ENCODE measurements around the gene CCDC142. TPM values are rescaled to one million over a fixed set of nuclear protein-coding genes. Genes with fewer than 3 reads are reported as not detected.
A peak's percentile ranks its signal among the peaks of the same experiment; 100 is the strongest.

The CCDC142 gene
- polyA plus RNA-seq, 6 donors from 2014 or later: 5.9 to 25.9 (median 12.0) TPM

DNA sequence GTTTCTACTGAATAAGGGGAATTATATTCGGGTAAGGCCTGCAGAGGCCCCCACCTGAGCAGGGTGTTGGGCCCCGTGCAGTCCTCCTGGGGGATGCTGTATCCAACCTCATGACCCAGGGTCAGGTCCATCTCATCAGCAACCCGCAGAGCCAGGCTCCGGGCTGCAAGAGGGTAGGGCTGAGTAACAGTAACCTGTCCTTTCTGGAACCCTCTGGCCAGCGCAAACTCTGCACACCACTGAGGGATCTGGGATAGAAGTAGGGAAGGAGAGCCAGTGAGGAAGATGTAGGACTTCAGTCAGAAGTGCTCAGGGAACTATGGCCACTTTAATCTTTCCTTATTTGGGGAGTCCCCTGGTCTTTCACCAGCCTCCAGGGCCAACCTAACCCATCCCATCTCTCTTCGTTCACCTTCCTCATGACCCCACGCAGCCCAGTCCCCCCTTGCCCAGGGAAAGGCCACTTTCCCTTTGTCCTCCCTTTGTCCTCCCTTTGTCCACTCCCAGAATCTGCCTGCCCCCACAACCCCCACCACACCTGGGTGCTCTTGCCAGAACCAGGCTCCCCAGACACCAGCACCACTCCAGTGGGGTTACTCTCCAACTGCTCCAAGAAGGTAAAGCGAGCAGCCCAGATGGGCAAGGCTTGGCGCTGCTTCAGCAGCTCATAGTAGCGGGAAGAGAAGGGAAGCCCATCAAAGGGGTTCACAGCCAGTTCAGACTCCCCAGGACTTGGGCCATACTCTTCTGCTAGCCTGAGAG is 42.3 kb upstream of the CCDC142 start:
- ATAC-seq (ENCODE audit: low read depth in 2 of 2) (no peak), DNase-seq (no peak)
- Mint-ChIP-seq H3K9me3 (no peaks in the 10 kb centered on the region), H3K36me3 (peaks cover 16 to 23% of the 10 kb centered on the region in 2 donors), H3K27me3 (peaks cover 18 to 24% (median 23%) of the 10 kb centered on the region in 3 donors), H3K4me3 (peak overlapping the region in 1 of 8 donors; percentile 4), H3K27ac (peak overlapping the region in 1 of 6 donors; percentile 44), H3K4me1 (peaks cover 25 to 32% (median 31%) of the 10 kb centered on the region in 3 donors)

DNA sequence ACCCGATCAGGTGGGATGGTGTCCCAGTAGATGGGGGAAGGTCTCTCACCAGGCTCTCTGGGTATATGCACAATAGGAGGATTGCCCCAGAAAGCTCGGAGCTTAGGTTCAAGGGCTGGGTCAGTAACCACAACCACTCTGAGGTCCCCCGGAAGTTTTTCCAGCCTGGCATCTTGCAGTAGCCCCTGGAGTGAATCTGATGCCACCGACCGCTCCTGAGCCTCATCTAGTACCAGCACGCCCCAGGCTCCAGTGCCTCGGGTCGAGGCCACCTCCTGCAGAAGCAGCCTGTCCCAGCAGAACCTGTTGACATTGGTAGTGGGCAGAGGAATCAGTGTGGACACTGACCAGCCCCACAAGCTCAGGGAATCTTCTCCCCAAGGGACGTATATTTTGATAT is 41.2 kb upstream of the CCDC142 start:
- H3K27ac Mint-ChIP-seq: no peak overlapping the region
- peaks cover 16 to 23% of the 10 kb centered on the region in 2 donors for H3K36me3 Mint-ChIP-seq
- peaks cover 23 to 31% (median 29%) of the 10 kb centered on the region in 3 donors for H3K4me1 Mint-ChIP-seq
- H3K9me3 Mint-ChIP-seq: no peaks in the 10 kb centered on the region
- H3K4me3 Mint-ChIP-seq: peak overlapping the region in 1 of 8 donors; percentile 21
- no peak for DNase-seq
- H3K27me3 Mint-ChIP-seq: peaks cover 27 to 35% (median 35%) of the 10 kb centered on the region in 3 donors
- no peak for ATAC-seq (ENCODE audit: low read depth in 2 of 2)

DNA sequence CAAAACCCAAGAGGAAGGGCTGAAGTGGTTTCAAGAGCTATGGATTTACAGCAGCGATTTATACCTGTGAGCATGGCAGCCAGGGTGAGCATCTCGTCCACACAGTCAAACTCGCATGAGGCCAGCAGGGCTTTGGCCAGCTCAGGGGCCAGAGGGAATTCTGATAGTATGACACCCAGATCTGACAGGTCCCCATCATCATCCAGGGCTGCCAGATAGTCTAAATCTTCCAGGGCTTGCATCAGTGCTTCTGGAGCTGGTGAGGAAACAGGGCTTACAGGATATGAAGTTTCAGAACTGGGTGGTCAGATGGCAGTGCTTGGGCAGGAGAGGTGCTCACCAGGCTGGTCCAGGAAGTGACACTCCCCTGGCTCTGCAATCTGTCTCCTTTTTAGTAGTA is 39.7 kb upstream of the CCDC142 start:
- Mint-ChIP-seq H3K36me3 (peaks cover 12 to 23% of the 10 kb centered on the region in 2 donors), H3K4me1 (peaks cover 14 to 19% (median 15%) of the 10 kb centered on the region in 3 donors), H3K9me3 (no peaks in the 10 kb centered on the region), H3K4me3 (no peak overlapping the region), H3K27ac (no peak overlapping the region), H3K27me3 (peaks cover 42 to 50% (median 50%) of the 10 kb centered on the region in 3 donors)
- ATAC-seq (ENCODE audit: low read depth in 2 of 2) (no peak), DNase-seq (no peak)

DNA sequence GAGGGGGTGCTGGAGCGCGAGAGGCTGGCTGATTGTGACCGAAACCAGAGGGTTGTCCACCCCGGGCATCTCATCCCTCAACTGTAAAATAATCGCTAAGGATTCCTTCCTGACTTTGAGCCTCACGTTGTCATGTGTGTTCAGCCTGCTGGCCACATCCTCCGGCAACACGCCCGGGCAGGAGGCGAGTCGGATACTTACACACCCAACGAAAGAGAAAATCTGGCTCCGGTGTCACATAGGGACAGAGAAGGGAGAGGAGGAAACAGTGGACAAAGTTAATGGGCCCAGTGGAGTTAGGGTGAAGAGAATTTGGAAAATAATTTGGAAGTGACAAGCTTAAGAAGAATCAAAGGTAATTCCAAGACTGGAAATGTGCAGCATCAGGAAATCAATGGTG is 33.9 kb upstream of the CCDC142 start:
- no peak overlapping the region for H3K27ac Mint-ChIP-seq

DNA sequence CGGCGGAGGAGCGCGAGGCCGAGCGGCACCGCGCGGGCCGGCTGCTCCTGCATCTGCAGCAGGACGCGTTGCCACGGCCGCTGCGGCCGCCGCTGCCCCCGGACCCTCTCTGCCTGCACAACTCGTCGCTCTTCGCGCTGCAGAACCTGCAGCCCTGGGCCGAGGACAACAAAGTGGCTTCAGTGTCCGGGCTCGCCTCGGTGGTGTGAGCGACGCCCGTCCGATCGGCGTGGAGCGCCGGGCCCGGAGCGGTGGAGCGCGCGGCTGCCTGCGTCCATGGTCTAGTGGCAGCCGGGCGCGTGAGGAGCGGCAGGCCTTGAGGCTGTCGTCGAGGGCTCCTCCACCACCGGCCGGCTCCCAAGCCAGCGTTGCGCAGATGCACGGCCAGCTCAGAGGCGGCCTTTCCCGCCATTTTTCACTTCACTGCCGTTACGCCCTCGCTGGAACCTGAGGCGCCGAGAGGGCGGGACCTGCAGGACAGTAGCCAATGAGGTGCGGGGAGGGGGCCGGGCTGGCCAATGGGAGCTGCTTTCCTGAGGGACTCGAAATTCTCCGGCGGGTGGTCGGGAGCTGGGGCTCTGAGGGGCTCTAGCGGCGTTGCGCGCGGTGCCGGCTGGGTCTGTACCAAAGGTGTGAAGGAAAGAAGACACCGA is 33.3 kb upstream of the CCDC142 start:
- no peak overlapping the region for H3K27ac Mint-ChIP-seq
- ATAC-seq (ENCODE audit: low read depth in 2 of 2) (peak; percentile 77 to 79), DNase-seq (peak; percentile 64)
- peak overlapping the region; percentile 70 to 91 (median 86) for H3K4me3 Mint-ChIP-seq
- H3K27me3 Mint-ChIP-seq: peaks cover 71 to 93% (median 80%) of the 10 kb centered on the region in 3 donors
- H3K36me3 Mint-ChIP-seq: no peaks in the 10 kb centered on the region
- H3K9me3 Mint-ChIP-seq: no peaks in the 10 kb centered on the region
- H3K4me1 Mint-ChIP-seq: peaks cover 13 to 27% (median 25%) of the 10 kb centered on the region in 3 donors

More for the DNA sequence above, 33.9 kb upstream of the CCDC142 start:
- Mint-ChIP-seq H3K9me3 (no peaks in the 10 kb centered on the region), H3K36me3 (peaks cover 0 to 3% of the 10 kb centered on the region in 2 donors), H3K4me1 (peaks cover 13 to 27% (median 25%) of the 10 kb centered on the region in 3 donors), H3K4me3 (peak overlapping the region; percentile 70 to 91 (median 86)), H3K27me3 (peaks cover 69 to 93% (median 80%) of the 10 kb centered on the region in 3 donors)
- DNase-seq (no peak), ATAC-seq (ENCODE audit: low read depth in 2 of 2) (no peak)

DNA sequence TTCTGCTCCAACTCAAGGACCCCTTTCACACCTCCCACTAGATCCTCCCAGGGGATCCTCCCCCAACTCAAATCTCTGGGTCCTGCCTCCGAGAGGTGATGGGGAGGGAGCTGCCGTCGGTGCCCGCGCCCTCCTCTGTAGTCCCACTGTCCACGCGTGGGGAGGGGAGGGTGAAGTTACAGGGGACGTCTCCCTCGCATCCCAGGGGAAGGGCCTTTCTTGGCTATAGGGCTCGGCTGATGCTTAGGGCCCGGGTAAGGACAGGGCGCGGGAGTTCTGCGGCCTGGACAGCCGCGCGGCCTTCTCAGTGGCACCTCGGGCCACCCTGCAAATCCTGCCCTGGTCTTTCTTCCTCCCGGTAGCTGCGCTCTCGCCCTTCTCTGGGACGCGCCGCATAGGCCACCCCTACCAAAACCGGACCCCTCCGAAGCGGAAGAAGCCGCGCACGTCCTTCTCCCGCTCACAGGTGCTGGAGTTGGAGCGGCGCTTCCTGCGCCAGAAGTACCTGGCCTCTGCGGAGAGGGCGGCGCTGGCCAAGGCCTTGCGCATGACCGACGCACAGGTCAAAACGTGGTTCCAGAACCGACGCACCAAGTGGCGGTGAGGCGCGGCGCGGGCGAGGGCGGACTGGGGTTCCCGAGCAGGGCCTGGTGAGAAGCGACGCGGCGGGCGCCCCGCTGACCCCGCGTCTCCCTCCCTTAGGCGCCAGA is 32.6 kb upstream of the CCDC142 start:
- peak overlapping the region; percentile 59 to 89 (median 79) for H3K4me3 Mint-ChIP-seq
- H3K27ac Mint-ChIP-seq: peak overlapping the region in 1 of 6 donors; percentile 92
- H3K27me3 Mint-ChIP-seq: peaks cover 70 to 91% (median 79%) of the 10 kb centered on the region in 3 donors
- peak; percentile 17 to 21 for ATAC-seq (ENCODE audit: low read depth in 2 of 2)
- H3K36me3 Mint-ChIP-seq: no peaks in the 10 kb centered on the region
- H3K4me1 Mint-ChIP-seq: peaks cover 13 to 27% (median 25%) of the 10 kb centered on the region in 3 donors
- no peaks in the 10 kb centered on the region for H3K9me3 Mint-ChIP-seq
- DNase-seq: no peak

DNA sequence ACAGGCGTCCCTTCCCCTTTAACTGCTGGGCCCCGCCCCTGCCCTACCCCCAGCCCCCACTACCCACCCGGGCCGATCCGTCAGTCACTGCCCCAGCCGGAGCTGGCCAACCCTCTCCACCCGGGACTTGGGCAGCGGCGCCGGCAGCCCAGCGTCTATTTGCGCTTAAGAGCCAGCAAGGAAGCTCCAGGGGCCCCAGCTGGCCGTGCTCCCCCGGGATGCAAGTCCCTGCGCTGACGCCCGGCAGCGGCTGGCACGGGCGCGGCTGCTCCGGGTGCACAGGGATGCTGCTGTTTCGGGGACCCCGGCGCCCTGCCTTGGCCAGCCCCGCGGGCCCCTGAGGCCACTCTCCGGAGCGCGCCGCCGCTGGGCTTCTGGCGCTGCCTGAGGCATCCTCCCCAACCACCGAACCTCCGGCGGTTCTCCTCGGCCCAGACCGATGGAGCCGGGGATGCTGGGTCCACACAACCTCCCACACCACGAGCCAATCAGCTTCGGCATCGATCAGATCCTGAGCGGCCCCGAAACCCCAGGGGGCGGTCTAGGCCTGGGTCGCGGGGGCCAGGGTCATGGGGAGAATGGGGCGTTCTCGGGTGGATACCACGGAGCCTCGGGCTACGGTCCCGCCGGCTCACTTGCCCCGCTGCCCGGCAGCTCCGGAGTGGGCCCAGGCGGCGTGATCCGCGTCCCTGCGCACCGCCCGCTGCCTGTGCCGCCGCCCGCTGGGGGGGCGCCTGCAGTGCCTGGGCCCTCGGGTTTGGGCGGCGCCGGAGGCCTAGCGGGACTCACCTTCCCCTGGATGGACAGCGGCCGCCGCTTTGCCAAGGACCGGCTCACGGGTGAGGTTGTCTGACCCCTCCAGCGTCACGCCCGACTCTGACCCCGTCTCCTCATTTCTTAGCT is 31.8 kb upstream of the CCDC142 start, which contains the start of gene TLX2:
TLX2 (plus strand) TSS at position 83 of the 903 bp plus-strand sequence; CDS start at position 440, 357 bp downstream.
- peaks cover 0 to 3% (median 0%) of the 10 kb centered on the region in 7 donors for H3K9me3 Mint-ChIP-seq
- peak within 1 kb of the TSS in 2 of 6 donors; percentile 33 to 92 for H3K27ac Mint-ChIP-seq
- DNase-seq: peak; percentile 24
- H3K27me3 Mint-ChIP-seq: peaks cover 64 to 89% (median 78%) of the 10 kb centered on the region in 3 donors
- peak; percentile 22 to 28 for ATAC-seq (ENCODE audit: low read depth in 2 of 2)
- H3K4me1 Mint-ChIP-seq: peaks cover 13 to 27% (median 25%) of the 10 kb centered on the region in 3 donors
- no peaks in the 10 kb centered on the region for H3K36me3 Mint-ChIP-seq
- peak within 1 kb of the TSS; percentile 59 to 89 (median 79) for H3K4me3 Mint-ChIP-seq

DNA sequence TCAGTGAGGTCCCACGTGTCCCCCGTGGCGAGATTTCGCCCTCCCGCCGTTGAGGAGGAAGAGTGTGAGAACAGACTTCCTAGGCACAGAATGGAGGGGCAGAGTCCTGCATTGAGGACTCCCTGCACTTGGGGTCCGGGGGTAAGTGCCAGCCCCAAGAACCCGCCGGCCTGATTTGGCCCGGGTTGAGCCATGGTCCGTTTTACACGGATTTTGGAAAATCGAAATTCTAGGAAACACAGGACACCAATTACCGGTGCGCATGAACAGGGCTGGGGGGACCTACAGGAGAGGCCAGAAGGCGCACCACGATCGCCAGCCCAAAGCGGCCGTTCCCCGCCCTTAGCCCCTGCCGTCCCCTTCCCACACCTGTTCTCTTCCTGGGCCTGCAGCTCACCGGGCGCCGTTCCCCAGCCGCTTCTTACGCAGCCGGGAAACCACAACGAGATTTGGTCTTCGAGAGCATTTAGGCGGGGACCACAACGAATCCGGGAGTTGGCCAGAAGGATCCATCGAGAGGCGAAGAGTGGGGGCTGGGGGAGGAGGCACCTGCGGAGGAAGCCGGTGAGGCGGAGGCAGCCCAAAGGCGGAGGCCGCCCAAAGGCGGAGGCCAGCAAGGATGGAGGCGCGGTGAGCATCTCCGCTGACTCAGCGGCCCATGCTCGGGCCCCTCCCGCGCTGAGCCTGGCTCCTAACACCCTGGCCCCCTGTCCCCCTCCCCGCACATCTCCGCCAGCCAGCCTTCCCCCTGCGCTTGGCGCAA is 31.0 kb upstream of the CCDC142 start:
- no peak for DNase-seq
- peak overlapping the region; percentile 12 to 63 (median 42) for H3K4me3 Mint-ChIP-seq
- peaks cover 57 to 83% (median 72%) of the 10 kb centered on the region in 3 donors for H3K27me3 Mint-ChIP-seq
- H3K4me1 Mint-ChIP-seq: peaks cover 13 to 27% (median 26%) of the 10 kb centered on the region in 3 donors
- no peak for ATAC-seq (ENCODE audit: low read depth in 2 of 2)
- H3K9me3 Mint-ChIP-seq: peaks cover 0 to 3% (median 0%) of the 10 kb centered on the region in 7 donors
- H3K27ac Mint-ChIP-seq: peak overlapping the region in 2 of 6 donors; percentile 33 to 80
- H3K36me3 Mint-ChIP-seq: no peaks in the 10 kb centered on the region

DNA sequence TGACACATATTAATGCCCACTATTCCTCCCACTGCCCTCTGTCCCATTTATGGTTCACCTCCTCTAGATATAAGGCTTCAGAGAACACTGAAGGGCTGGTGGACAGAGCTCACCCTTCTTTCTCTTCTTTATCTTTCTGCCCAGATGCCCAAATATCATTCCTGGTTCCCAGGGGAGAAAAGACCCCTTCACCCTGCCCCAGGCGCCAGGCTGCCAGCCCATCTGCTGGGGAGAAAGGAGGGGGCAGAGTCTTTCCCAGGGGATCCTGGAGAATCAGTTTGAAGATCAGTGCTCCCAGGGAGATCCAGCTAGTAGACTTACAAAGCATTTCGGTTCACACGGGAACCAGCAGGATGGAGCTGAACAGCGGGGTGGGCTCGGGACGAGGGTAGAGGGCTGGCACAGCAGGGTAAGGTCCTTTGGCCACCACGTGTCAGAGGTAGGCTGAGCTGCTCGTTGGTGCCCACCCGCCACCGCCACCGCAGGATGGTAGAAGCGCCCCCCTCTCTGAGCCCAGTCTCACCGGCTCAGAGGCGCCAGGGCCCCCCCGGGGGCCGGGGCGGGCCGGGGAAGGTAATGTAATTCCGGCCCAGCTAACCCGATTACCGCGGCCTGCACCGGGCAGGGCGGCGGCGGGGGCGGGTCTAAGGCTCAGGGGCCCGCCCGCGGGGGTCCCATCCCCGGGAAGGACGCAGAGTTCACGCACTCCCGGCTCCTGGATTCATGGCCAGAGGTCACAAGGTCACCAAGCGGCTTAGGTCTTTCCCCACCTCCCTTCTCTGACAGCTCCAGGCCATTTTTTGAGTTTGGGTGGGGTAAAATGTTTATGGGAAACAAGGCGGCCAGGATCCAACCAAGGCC is 30.2 kb upstream of the CCDC142 start:
- no peaks in the 10 kb centered on the region for H3K36me3 Mint-ChIP-seq
- peaks cover 19 to 35% (median 34%) of the 10 kb centered on the region in 3 donors for H3K4me1 Mint-ChIP-seq
- ATAC-seq (ENCODE audit: low read depth in 2 of 2): no peak
- peak overlapping the region in 2 of 6 donors; percentile 33 to 80 for H3K27ac Mint-ChIP-seq
- H3K9me3 Mint-ChIP-seq: peaks cover 0 to 3% (median 0%) of the 10 kb centered on the region in 7 donors
- peak overlapping the region in 5 of 8 donors; percentile 10 to 66 (median 49) for H3K4me3 Mint-ChIP-seq
- H3K27me3 Mint-ChIP-seq: peaks cover 49 to 75% (median 64%) of the 10 kb centered on the region in 3 donors
- DNase-seq: no peak

DNA sequence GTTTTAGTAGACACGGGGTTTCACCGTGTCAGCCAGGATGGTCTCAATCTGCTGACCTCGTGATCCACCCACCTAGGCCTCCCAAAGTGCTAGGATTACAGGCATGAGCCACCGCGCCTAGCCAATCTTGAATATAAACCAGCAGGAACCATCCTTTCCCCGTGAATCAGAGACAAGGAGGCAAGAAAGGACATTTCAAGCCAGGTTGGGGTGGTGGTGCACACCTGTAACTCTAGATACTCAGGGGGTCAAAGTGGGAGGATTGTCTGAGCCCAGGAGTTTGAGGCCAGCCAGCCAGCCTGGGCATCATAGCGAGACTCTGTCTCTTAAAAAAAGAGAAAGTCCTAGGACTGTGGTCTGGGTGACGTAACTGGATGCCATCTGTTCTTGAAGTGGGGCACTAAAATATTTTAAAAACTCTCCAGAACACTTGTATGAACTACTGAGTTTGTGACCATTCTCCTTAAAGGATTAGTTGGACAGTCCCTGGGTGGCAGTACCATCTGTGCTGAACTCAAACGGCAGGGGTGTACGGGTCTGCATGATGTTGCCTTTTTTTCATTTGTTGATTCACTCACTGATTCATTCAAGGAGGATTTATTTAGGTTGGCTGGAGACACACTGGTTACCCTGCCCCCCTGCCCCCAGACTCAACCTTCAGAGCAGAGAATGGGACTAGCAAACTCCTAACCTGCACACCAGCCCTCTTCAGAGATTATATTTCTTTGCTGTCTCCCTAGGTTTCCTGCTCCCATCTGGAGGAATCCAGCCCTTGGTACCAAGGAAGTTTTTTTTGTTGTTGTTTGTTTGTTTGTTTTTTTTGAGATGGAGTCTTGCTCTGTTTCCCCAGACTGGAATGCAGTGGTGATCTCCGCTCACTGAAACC is 28.5 kb upstream of the CCDC142 start:
- peaks cover 25 to 34% (median 34%) of the 10 kb centered on the region in 3 donors for H3K4me1 Mint-ChIP-seq
- DNase-seq: no peak
- no peak overlapping the region for H3K27ac Mint-ChIP-seq
- H3K9me3 Mint-ChIP-seq: peaks cover 0 to 3% (median 0%) of the 10 kb centered on the region in 7 donors
- ATAC-seq (ENCODE audit: low read depth in 2 of 2): no peak
- H3K36me3 Mint-ChIP-seq: peaks cover 0 to 5% of the 10 kb centered on the region in 2 donors
- H3K27me3 Mint-ChIP-seq: peaks cover 34 to 59% (median 48%) of the 10 kb centered on the region in 3 donors
- H3K4me3 Mint-ChIP-seq: peak overlapping the region in 1 of 8 donors; percentile 52
